ENCODE results near the gene GLDN. TPM values are rescaled to one million over a fixed set of nuclear protein-coding genes. Genes with fewer than 3 reads are reported as not detected.

GLDN gene
- total and polyA plus RNA-seq, 5 experiments from 2014 or later, result not detected

- POLR2A ChIA-PET, result no interaction called here
- no peak overlapping the region for H3K27ac Mint-ChIP-seq
- H3K27me3 Mint-ChIP-seq, result peaks cover 0 to 2% (median 0%) of the 10 kb centered on the region in 5 donors
- no peaks in the 10 kb centered on the region for H3K9me3 Mint-ChIP-seq
- DNase-seq (no peak), ATAC-seq (no peak)
- no peaks in the 10 kb centered on the region for H3K36me3 Mint-ChIP-seq
- no peak overlapping the region for H3K4me3 Mint-ChIP-seq
- H3K4me1 Mint-ChIP-seq, result no peaks in the 10 kb centered on the region
Measured at GRCh38 chr15:51369451-51369761, 28.0 kb downstream of the GLDN start.

GRCh38 chr15:51371266-51371665 is 29.8 kb downstream of the GLDN start:
- H3K4me3 Mint-ChIP-seq, result no peak overlapping the region
- no peak for DNase-seq
- H3K36me3 Mint-ChIP-seq, result no peaks in the 10 kb centered on the region
- ATAC-seq, result no peak
- H3K4me1 Mint-ChIP-seq, result no peaks in the 10 kb centered on the region
- H3K27ac Mint-ChIP-seq, result no peak overlapping the region
- H3K27me3 Mint-ChIP-seq, result no peaks in the 10 kb centered on the region
- no peaks in the 10 kb centered on the region for H3K9me3 Mint-ChIP-seq
- POLR2A ChIA-PET, result no interaction called here

DNA sequence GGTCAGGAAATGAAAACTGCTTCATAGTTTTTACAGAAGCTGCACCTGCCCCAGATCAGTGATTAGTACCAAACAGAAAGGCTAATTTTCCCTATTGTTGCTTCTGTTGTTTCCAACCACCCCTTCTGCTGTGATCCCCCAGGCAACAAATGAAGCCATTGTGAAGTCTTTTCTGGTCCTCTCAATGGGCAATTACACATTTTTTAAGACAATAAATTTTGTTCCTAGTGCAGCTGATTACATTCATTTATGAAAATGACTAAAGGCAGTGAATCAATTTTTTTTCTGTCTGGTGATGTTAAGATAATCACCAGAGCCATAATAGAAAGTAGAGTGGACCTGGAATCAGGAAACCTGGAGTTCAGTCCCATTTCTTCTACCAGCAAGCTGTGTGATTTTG is 32.7 kb downstream of the GLDN start:
- Mint-ChIP-seq H3K9me3 (no peaks in the 10 kb centered on the region), H3K36me3 (no peaks in the 10 kb centered on the region), H3K27ac (no peak overlapping the region), H3K4me3 (no peak overlapping the region), H3K4me1 (no peaks in the 10 kb centered on the region), H3K27me3 (no peaks in the 10 kb centered on the region)
- ATAC-seq (no peak), DNase-seq (no peak)
- POLR2A ChIA-PET, result no interaction called here

- Mint-ChIP-seq H3K4me1 (no peaks in the 10 kb centered on the region), H3K27me3 (peaks cover 0 to 6% (median 0%) of the 10 kb centered on the region in 5 donors), H3K9me3 (no peaks in the 10 kb centered on the region), H3K36me3 (no peaks in the 10 kb centered on the region), H3K27ac (no peak overlapping the region), H3K4me3 (no peak overlapping the region)
- ATAC-seq (no peak), DNase-seq (no peak)
- POLR2A ChIA-PET, result no interaction called here
Measured at GRCh38 chr15:51375966-51376640, 34.6 kb downstream of the GLDN start.

GRCh38 chr15:51377038-51377786 is 35.8 kb downstream of the GLDN start:
- Mint-ChIP-seq H3K36me3 (no peaks in the 10 kb centered on the region), H3K4me1 (no peaks in the 10 kb centered on the region), H3K4me3 (no peak overlapping the region), H3K27me3 (peaks cover 0 to 17% (median 2%) of the 10 kb centered on the region in 5 donors), H3K9me3 (no peaks in the 10 kb centered on the region), H3K27ac (no peak overlapping the region)
- DNase-seq, result no peak
- ATAC-seq, result no peak
- POLR2A ChIA-PET, result no interaction called here

DNA sequence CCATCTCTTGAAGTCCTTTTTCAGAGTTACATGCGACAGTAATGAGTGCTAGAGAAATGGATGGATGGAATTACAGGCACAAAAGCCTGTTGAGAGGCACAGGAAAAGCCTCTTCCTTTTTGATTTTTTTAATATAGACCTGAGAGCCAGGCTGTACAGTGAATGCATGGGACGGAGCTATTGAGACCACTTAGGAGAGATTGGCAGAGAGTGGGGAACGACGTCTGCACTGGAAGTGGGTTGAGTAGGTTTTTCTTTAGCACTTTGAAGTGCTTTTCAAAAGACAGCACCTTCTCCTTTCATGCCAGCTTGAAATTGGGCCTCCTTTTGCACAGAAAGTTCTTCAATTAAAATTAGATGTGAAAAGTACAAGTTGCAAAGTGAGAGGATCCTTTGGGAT is 37.0 kb downstream of the GLDN start:
- no peaks in the 10 kb centered on the region for H3K36me3 Mint-ChIP-seq
- POLR2A ChIA-PET, result no interaction called here
- ATAC-seq (no peak), DNase-seq (no peak)
- H3K9me3 Mint-ChIP-seq, result no peaks in the 10 kb centered on the region
- H3K27me3 Mint-ChIP-seq, result peaks cover 2 to 29% (median 6%) of the 10 kb centered on the region in 5 donors
- no peak overlapping the region for H3K4me3 Mint-ChIP-seq
- no peak overlapping the region for H3K27ac Mint-ChIP-seq
- H3K4me1 Mint-ChIP-seq, result no peaks in the 10 kb centered on the region

- no peak overlapping the region for H3K4me3 Mint-ChIP-seq
- no peak overlapping the region for H3K27ac Mint-ChIP-seq
- POLR2A ChIA-PET, result no interaction called here
- peaks cover 4 to 35% (median 6%) of the 10 kb centered on the region in 5 donors for H3K27me3 Mint-ChIP-seq
- ATAC-seq, result no peak
- no peaks in the 10 kb centered on the region for H3K4me1 Mint-ChIP-seq
- H3K9me3 Mint-ChIP-seq, result no peaks in the 10 kb centered on the region
- no peaks in the 10 kb centered on the region for H3K36me3 Mint-ChIP-seq
- DNase-seq, result no peak
Measured at GRCh38 chr15:51379390-51379789, 37.9 kb downstream of the GLDN start.

- POLR2A ChIA-PET, result interaction anchor here (0.6 kb wide), 1 partner anchor 703 kb away, joined by 5 read pairs; no protein-coding TSS in a partner anchor
- peak overlapping the region in 1 of 10 donors; percentile 58 for H3K27ac Mint-ChIP-seq
- H3K9me3 Mint-ChIP-seq, result no peaks in the 10 kb centered on the region
- ATAC-seq, result no peak
- H3K36me3 Mint-ChIP-seq, result no peaks in the 10 kb centered on the region
- no peaks in the 10 kb centered on the region for H3K4me1 Mint-ChIP-seq
- H3K27me3 Mint-ChIP-seq, result peaks cover 6 to 48% (median 9%) of the 10 kb centered on the region in 5 donors
- no peak overlapping the region for H3K4me3 Mint-ChIP-seq
- DNase-seq, result no peak
Measured at GRCh38 chr15:51380999-51381806, 39.7 kb downstream of the GLDN start.

DNA sequence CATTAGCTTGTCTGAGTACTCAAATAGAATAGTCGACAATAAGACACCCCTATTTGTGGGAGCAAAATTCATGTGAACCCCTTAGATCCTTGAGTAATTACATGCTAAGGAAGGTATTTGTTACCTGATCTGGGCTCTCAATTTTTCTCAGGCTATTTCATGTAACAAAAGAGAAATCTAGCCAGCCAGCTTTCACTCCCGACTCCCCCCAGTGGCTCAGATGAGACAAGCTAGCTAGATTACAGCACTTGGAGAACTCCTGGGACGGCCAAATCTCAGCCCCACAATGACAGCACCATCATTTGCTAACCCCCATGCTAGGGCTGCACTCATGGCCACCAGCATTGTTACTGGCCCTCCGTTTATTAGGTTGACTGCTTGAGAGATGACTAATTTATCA is 41.3 kb downstream of the GLDN start:
- no peak for DNase-seq
- Mint-ChIP-seq H3K4me3 (no peak overlapping the region), H3K4me1 (no peaks in the 10 kb centered on the region), H3K27me3 (peaks cover 6 to 52% (median 10%) of the 10 kb centered on the region in 5 donors), H3K27ac (no peak overlapping the region), H3K9me3 (no peaks in the 10 kb centered on the region), H3K36me3 (no peaks in the 10 kb centered on the region)
- POLR2A ChIA-PET, result no interaction called here
- ATAC-seq, result no peak

GRCh38 chr15:51386029-51386428 is 44.6 kb downstream of the GLDN start:
- Mint-ChIP-seq H3K9me3 (no peaks in the 10 kb centered on the region), H3K27ac (no peak overlapping the region), H3K4me1 (no peaks in the 10 kb centered on the region), H3K4me3 (no peak overlapping the region), H3K36me3 (no peaks in the 10 kb centered on the region), H3K27me3 (peaks cover 6 to 46% (median 11%) of the 10 kb centered on the region in 5 donors)
- no peak for DNase-seq
- POLR2A ChIA-PET, result no interaction called here
- no peak for ATAC-seq

DNA sequence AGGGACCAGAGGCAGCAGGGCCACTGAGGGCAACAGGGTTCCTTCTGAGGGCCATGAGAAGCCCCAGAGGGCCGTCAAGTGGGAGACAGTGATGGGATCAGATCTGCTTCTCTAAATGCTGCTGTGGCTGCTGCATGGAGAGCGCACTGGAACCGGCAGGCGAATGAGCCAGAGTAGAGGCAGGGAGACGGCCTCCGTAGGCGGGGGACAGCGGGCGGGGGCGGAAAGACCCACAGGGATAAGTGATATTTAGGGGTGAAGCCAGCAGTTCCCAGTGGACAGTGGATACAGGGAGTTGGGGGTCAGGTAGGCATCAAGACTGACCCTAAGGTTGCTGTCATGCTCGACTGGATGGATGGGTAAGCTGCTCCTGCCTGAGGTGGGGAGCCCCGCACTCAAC is 45.0 kb downstream of the GLDN start:
- no peak for ATAC-seq
- H3K27ac Mint-ChIP-seq, result no peak overlapping the region

DNA sequence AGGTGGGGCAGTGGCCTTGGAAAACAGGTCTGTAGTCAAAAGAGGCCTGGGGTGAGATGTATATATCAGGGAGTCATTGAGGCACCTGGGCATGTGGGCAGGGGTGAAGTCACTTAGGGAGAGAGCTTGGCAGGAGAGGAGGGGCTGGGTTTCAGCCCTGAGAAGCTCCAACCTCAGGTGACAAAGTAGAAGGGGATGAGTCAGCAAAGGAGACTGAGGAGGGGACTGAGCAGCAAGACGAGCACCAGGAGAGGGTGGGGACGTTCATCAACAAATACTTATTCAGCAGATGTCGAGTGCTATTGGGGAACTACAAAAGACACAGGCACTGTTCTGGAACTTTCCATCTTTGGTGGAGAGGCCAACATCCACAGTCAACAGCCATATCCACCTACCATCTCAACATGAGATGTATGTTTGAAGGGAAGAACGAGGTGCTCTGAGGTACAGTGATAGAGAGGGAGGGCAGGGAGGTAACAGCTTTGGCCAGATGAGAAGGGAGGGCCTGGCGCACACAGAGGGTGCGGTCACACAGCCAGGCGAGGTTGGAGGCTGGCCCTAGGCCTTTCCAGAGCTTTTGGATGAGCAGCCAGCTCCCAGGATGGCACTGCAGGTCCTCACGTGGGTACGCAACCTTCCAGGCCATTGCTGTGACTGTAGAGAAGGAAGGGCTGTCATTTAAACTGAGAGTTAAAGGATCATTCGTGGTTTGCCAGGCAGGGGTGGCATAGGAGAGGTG is 45.7 kb downstream of the GLDN start:
- Mint-ChIP-seq H3K27me3 (peaks cover 4 to 35% (median 11%) of the 10 kb centered on the region in 5 donors), H3K4me1 (no peaks in the 10 kb centered on the region), H3K36me3 (no peaks in the 10 kb centered on the region), H3K27ac (no peak overlapping the region), H3K9me3 (no peaks in the 10 kb centered on the region), H3K4me3 (no peak overlapping the region)
- DNase-seq, result no peak
- ATAC-seq, result no peak
- POLR2A ChIA-PET, result no interaction called here

More for the DNA sequence above, 45.0 kb downstream of the GLDN start:
- no peak for DNase-seq
- Mint-ChIP-seq H3K4me3 (no peak overlapping the region), H3K4me1 (no peaks in the 10 kb centered on the region), H3K27me3 (peaks cover 4 to 42% (median 11%) of the 10 kb centered on the region in 5 donors), H3K9me3 (no peaks in the 10 kb centered on the region), H3K36me3 (no peaks in the 10 kb centered on the region)
- POLR2A ChIA-PET, result no interaction called here

- no peak overlapping the region for H3K4me3 Mint-ChIP-seq
- POLR2A ChIA-PET, result no interaction called here
- H3K27me3 Mint-ChIP-seq, result peaks cover 4 to 30% (median 11%) of the 10 kb centered on the region in 5 donors
- no peak for ATAC-seq
- H3K27ac Mint-ChIP-seq, result no peak overlapping the region
- H3K4me1 Mint-ChIP-seq, result no peaks in the 10 kb centered on the region
- H3K36me3 Mint-ChIP-seq, result no peaks in the 10 kb centered on the region
- H3K9me3 Mint-ChIP-seq, result no peaks in the 10 kb centered on the region
- DNase-seq, result no peak
Measured at GRCh38 chr15:51387699-51388041, 46.2 kb downstream of the GLDN start.
